DND-41 (cell line): ENCODE data around the gene SPRR2G.
"Not testable (repeated sequence)": the region's sequence is repeated elsewhere in the genome, so short reads cannot be mapped to it uniquely, and the experiment has no call there.

ENCODE experiments used
- ATAC-seq: fragments of 200-7000 bp; cut with Tn5 transposase; 3 replicates; pipeline ENCODE4 v1.9.1; 2021; ENCODE audit warnings: low read depth; ENCODE audit not compliant: insufficient read depth
- DNase-seq: peaks from one replicate; pipeline ENCODE4 v3.0.0-alpha.2; 2020
- H2AFZ ChIP-seq: 2 replicates; pipeline ENCODE4 v1.6.0; 2012; ENCODE audit warnings: low read depth, low read length
- H3K27ac ChIP-seq: 2 replicates; pipeline ENCODE4 v1.5.1; 2012; ENCODE audit warnings: low read length, inconsistent platforms
- H3K27me3 ChIP-seq: fragments of 200-600 bp; sonication (generic); 2 replicates; pipeline ENCODE4 v1.6.0; 2012; ENCODE audit warnings: low read length, mild to moderate bottlenecking, inconsistent platforms; ENCODE audit not compliant: insufficient read depth, poor library complexity
- H3K36me3 ChIP-seq: 2 replicates; pipeline ENCODE4 v1.5.1; 2012; ENCODE audit warnings: low read length, inconsistent platforms; ENCODE audit not compliant: insufficient read depth
- H3K4me1 ChIP-seq: 2 replicates; pipeline ENCODE4 v1.5.1; 2012; ENCODE audit warnings: mild to moderate bottlenecking, low read length; ENCODE audit not compliant: insufficient read depth
- H3K4me2 ChIP-seq: 2 replicates; pipeline ENCODE4 v1.6.0; 2012; ENCODE audit warnings: mild to moderate bottlenecking, moderate library complexity, low read length, inconsistent platforms; ENCODE audit not compliant: insufficient read depth
- H3K4me3 ChIP-seq, 2 experiments: fragments of 200-600 bp in 1 of 2; shearing (Covaris generic) in 1 of 2; 2 replicates each; pipeline ENCODE4 v1.5.1; 2012 to 2016; ENCODE audit warnings: inconsistent platforms in 2 of 2, low read length in 2 of 2, mild to moderate bottlenecking in 2 of 2, low read depth in 1 of 2, moderate library complexity in 1 of 2
- H3K79me2 ChIP-seq: 2 replicates; pipeline ENCODE4 v1.6.0; 2012; ENCODE audit warnings: low read length, inconsistent platforms; ENCODE audit not compliant: insufficient read depth
- H3K9ac ChIP-seq: 2 replicates; pipeline ENCODE4 v1.6.0; 2012; ENCODE audit warnings: low read depth, mild to moderate bottlenecking, inconsistent platforms, low read length, moderate library complexity
- H3K9me3 ChIP-seq: 2 replicates; pipeline ENCODE4 v1.5.1; 2012; ENCODE audit warnings: low read length, moderate library complexity, mild to moderate bottlenecking, inconsistent platforms; ENCODE audit not compliant: insufficient read depth, severe bottlenecking
- H4K20me1 ChIP-seq: 2 replicates; pipeline ENCODE4 v1.6.0; 2012; ENCODE audit warnings: low read length; ENCODE audit not compliant: insufficient read depth
- EZH2 ChIP-seq: IDR thresholded peaks from 3 replicates; pipeline ENCODE4 v1.6.1; 2012; ENCODE audit warnings: borderline replicate concordance, low read depth, mild to moderate bottlenecking, moderate library complexity, low read length, inconsistent platforms; ENCODE audit not compliant: severe bottlenecking
- TF ChIP-seq, protein P1 (sequence below): IDR thresholded peaks from 2 replicates; pipeline ENCODE4 v1.5.1; 2012; ENCODE audit warnings: borderline replicate concordance, low read length, moderate library complexity, mild to moderate bottlenecking; ENCODE audit not compliant: poor library complexity, severe bottlenecking; ENCODE audit errors: extremely low read depth

Gene SPRR2G

GRCh38 chr1:153133267-153133666 lies 17.4 kb downstream of the SPRR2G start:
- Histone ChIP-seq H3K79me2 (no peaks in the 10 kb centered on the region), H3K36me3 (no peaks in the 10 kb centered on the region), H3K4me1 (no peaks in the 10 kb centered on the region), H3K27ac (no peak overlapping the region), H3K9ac (no peak overlapping the region), H3K27me3 (peaks cover 14% of the 10 kb centered on the region), H3K9me3 (no peaks in the 10 kb centered on the region), H2AFZ (no peak overlapping the region), H3K4me3 (no peak overlapping the region), H3K4me2 (no peak overlapping the region), H4K20me1 (no peaks in the 10 kb centered on the region)
- ATAC-seq (no peak), DNase-seq (no peak)
- TF ChIP-seq, protein P1, sequence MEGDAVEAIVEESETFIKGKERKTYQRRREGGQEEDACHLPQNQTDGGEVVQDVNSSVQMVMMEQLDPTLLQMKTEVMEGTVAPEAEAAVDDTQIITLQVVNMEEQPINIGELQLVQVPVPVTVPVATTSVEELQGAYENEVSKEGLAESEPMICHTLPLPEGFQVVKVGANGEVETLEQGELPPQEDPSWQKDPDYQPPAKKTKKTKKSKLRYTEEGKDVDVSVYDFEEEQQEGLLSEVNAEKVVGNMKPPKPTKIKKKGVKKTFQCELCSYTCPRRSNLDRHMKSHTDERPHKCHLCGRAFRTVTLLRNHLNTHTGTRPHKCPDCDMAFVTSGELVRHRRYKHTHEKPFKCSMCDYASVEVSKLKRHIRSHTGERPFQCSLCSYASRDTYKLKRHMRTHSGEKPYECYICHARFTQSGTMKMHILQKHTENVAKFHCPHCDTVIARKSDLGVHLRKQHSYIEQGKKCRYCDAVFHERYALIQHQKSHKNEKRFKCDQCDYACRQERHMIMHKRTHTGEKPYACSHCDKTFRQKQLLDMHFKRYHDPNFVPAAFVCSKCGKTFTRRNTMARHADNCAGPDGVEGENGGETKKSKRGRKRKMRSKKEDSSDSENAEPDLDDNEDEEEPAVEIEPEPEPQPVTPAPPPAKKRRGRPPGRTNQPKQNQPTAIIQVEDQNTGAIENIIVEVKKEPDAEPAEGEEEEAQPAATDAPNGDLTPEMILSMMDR: no peak
- TF ChIP-seq EZH2: no peak

DNA sequence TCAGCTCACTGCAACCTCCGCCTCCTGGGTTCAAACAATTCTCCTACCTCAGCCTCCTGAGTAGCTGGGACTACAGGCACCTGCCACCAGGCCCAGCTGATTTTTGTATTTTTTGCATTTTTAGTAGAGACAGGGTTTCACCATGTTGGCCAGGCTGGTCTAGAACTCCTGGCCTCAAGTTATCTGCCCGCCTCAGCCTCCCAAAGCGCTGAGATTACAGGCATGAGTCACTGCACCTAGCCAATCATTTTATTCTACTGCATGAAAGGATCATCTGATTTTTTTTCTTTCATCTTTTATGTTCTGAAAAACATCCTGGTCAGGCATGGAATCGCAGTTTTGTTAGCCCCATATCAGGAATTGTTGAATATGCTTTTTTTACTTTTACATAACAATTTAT lies 22.0 kb downstream of the SPRR2G start:
- ATAC-seq, DNase-seq, H3K4me2 ChIP-seq, H3K9me3 ChIP-seq, H4K20me1 ChIP-seq, H3K9ac ChIP-seq, H2AFZ ChIP-seq, H3K4me1 ChIP-seq, H3K36me3 ChIP-seq, H3K27ac ChIP-seq, H3K4me3 ChIP-seq, H3K79me2 ChIP-seq: not testable (repeated sequence)
- H3K27me3 ChIP-seq: peaks cover 10% of the 10 kb centered on the region

DNA sequence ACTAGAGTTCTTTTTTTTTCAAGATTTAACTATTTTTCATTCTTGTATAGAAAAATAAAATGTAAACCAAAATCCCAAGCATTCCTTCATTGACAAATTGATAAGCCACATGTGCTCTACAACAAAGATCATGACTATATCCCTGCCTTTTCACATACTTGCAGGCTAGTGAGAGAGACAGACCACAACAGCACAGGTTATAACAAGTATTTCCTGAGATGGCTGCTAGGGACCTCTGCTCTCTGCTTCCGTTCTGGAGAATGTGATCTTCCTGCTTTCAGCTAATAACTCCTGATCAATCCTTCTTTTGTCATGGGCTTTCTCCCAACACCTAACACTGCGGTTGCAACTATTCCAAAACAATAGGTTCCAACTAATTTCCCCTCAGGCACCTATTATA lies 23.4 kb downstream of the SPRR2G start:
- no peak overlapping the region for H3K9ac ChIP-seq
- no peak for TF ChIP-seq EZH2
- TF ChIP-seq, protein P1: no peak
- peaks cover 10% of the 10 kb centered on the region for H3K27me3 ChIP-seq
- no peak overlapping the region for H3K4me3 ChIP-seq
- no peak overlapping the region for H3K4me2 ChIP-seq
- no peaks in the 10 kb centered on the region for H3K9me3 ChIP-seq
- H2AFZ ChIP-seq: no peak overlapping the region
- no peak for DNase-seq
- no peaks in the 10 kb centered on the region for H3K36me3 ChIP-seq
- H3K27ac ChIP-seq: no peak overlapping the region
- ATAC-seq: no peak
- no peaks in the 10 kb centered on the region for H3K79me2 ChIP-seq
- H3K4me1 ChIP-seq: no peaks in the 10 kb centered on the region
- no peaks in the 10 kb centered on the region for H4K20me1 ChIP-seq

- H3K4me1 ChIP-seq: no peaks in the 10 kb centered on the region
- TF ChIP-seq, protein P1: no peak
- TF ChIP-seq EZH2: no peak
- no peaks in the 10 kb centered on the region for H3K79me2 ChIP-seq
- H3K4me2 ChIP-seq: no peak overlapping the region
- H3K4me3 ChIP-seq: no peak overlapping the region
- no peaks in the 10 kb centered on the region for H4K20me1 ChIP-seq
- no peak overlapping the region for H2AFZ ChIP-seq
- no peaks in the 10 kb centered on the region for H3K27me3 ChIP-seq
- no peak for DNase-seq
- H3K9me3 ChIP-seq: no peaks in the 10 kb centered on the region
- H3K36me3 ChIP-seq: no peaks in the 10 kb centered on the region
- no peak overlapping the region for H3K9ac ChIP-seq
- H3K27ac ChIP-seq: no peak overlapping the region
- no peak for ATAC-seq
Measured at GRCh38 chr1:153125536-153125935, 25.2 kb downstream of the SPRR2G start.

GRCh38 chr1:153123793-153124192 lies 26.9 kb downstream of the SPRR2G start:
- DNase-seq, H3K9me3 ChIP-seq, H3K36me3 ChIP-seq, H3K4me2 ChIP-seq, H3K9ac ChIP-seq, H2AFZ ChIP-seq, H4K20me1 ChIP-seq, ATAC-seq, H3K4me3 ChIP-seq, H3K27me3 ChIP-seq, H3K79me2 ChIP-seq, H3K4me1 ChIP-seq, H3K27ac ChIP-seq: not testable (repeated sequence)
